C4-2B (cell line): ENCODE measurements around the gene SCMH1.

Source experiments
- H3K27ac ChIP-seq: fragments of 450-650 bp; 2 replicates; pipeline ENCODE4 v1.5.1; 2017
- CTCF ChIP-seq: fragments of 450-650 bp; conservative IDR thresholded peaks from 2 replicates; pipeline ENCODE4 v1.5.1; 2017; ENCODE audit warnings: mild to moderate bottlenecking
- ZFX ChIP-seq: fragments of 450-650 bp; IDR thresholded peaks from 2 replicates; pipeline ENCODE4 v1.6.1; 2017

SCMH1 gene

GRCh38 chr1:41174170-41174569 is 67.9 kb downstream of the SCMH1 start:
- TF ChIP-seq ZFX (no peak), CTCF (no peak)
- H3K27ac ChIP-seq, result no peak overlapping the region

- TF ChIP-seq CTCF (no peak), ZFX (no peak)
- no peak overlapping the region for H3K27ac ChIP-seq
Observed at GRCh38 chr1:41173651-41174050, 68.5 kb downstream of the SCMH1 start.

- no peak for TF ChIP-seq ZFX
- TF ChIP-seq CTCF, result no peak
- H3K27ac ChIP-seq, result no peak overlapping the region
Observed at GRCh38 chr1:41171266-41171874, 70.7 kb downstream of the SCMH1 start.

GRCh38 chr1:41169799-41170180 is 72.3 kb downstream of the SCMH1 start:
- no peak for TF ChIP-seq ZFX
- TF ChIP-seq CTCF, result no peak
- H3K27ac ChIP-seq, result no peak overlapping the region

- no peak for TF ChIP-seq ZFX
- TF ChIP-seq CTCF, result no peak
- no peak overlapping the region for H3K27ac ChIP-seq
Observed at GRCh38 chr1:41169066-41169798, 72.9 kb downstream of the SCMH1 start.

GRCh38 chr1:41167667-41168066 is 74.4 kb downstream of the SCMH1 start:
- TF ChIP-seq CTCF (no peak), ZFX (no peak)
- H3K27ac ChIP-seq, result no peak overlapping the region

GRCh38 chr1:41164727-41165126 is 77.4 kb downstream of the SCMH1 start:
- H3K27ac ChIP-seq, result no peak overlapping the region
- no peak for TF ChIP-seq ZFX
- no peak for TF ChIP-seq CTCF
